Fibroblast of skin of left biceps (primary cell): ENCODE measurements around the gene LYSMD4.
A peak's percentile ranks its signal among the peaks of the same experiment; 100 is the strongest.

Source experiments
- DNase-seq, 2 experiments: peaks; one replicate each; pipeline ENCODE4 v3.0.0-alpha.2; 2013; ENCODE audit warnings: low read depth in 2 of 2

LYSMD4 gene

GRCh38 chr15:99706557-99707303 is 26.5 kb downstream of the LYSMD4 start:
- no peak for DNase-seq

GRCh38 chr15:99704444-99704838 is 28.8 kb downstream of the LYSMD4 start:
- DNase-seq, result peak; percentile 59 to 62

GRCh38 chr15:99703603-99704443 is 29.4 kb downstream of the LYSMD4 start:
- peak; percentile 78 to 81 for DNase-seq

GRCh38 chr15:99702895-99703602 is 30.2 kb downstream of the LYSMD4 start:
- no peak for DNase-seq

GRCh38 chr15:99696096-99696495 is 37.1 kb downstream of the LYSMD4 start:
- no peak for DNase-seq

- no peak for DNase-seq
Measured at GRCh38 chr15:99692825-99693224, 40.4 kb downstream of the LYSMD4 start.

- DNase-seq, result no peak
Measured at GRCh38 chr15:99686290-99686689, 46.9 kb downstream of the LYSMD4 start.

- DNase-seq, result peak; percentile 30 to 33
Measured at GRCh38 chr15:99683000-99683670, 50.1 kb downstream of the LYSMD4 start.

- DNase-seq, result peak; percentile 66 to 69
Measured at GRCh38 chr15:99682455-99682854, 50.8 kb downstream of the LYSMD4 start.

- no peak for DNase-seq
Measured at GRCh38 chr15:99681990-99682389, 51.2 kb downstream of the LYSMD4 start.

GRCh38 chr15:99680276-99680675 is 53.0 kb downstream of the LYSMD4 start:
- no peak for DNase-seq

- DNase-seq, result no peak
Measured at GRCh38 chr15:99677540-99678134, 55.6 kb downstream of the LYSMD4 start.
